Karpas-422 (cell line): ENCODE results near the gene ENOX1. TPM values are rescaled to one million over a fixed set of nuclear protein-coding genes. Genes with fewer than 3 reads are reported as not detected.

Experiments used
- DNase-seq: peaks from one replicate; pipeline ENCODE4 v3.0.0-alpha.2; 2015
- H2AFZ ChIP-seq: fragments of 200-600 bp; sonication (generic); 2 replicates; pipeline ENCODE4 v1.6.1; 2014; ENCODE audit warnings: antibody characterized with exemption, low read length, mixed read lengths
- H3K27ac ChIP-seq: fragments of 200-600 bp; sonication (generic); 2 replicates; pipeline ENCODE4 v1.5.1; 2014; ENCODE audit warnings: mild to moderate bottlenecking, low read length, moderate library complexity
- H3K27me3 ChIP-seq: fragments of 200-600 bp; sonication (generic); 2 replicates; pipeline ENCODE4 v1.6.1; 2014; ENCODE audit warnings: low read length, mixed read lengths
- H3K36me3 ChIP-seq: fragments of 200-600 bp; sonication (generic); 2 replicates; pipeline ENCODE4 v1.6.1; 2014; ENCODE audit warnings: low read length, mixed read lengths; ENCODE audit not compliant: insufficient read depth
- H3K4me1 ChIP-seq: fragments of 200-600 bp; sonication (generic); 2 replicates; pipeline ENCODE4 v1.6.1; 2014; ENCODE audit warnings: mild to moderate bottlenecking, low read length, mixed read lengths
- H3K4me2 ChIP-seq: fragments of 200-600 bp; sonication (generic); 2 replicates; pipeline ENCODE4 v1.6.1; 2014; ENCODE audit warnings: low read length, low read depth, mild to moderate bottlenecking; ENCODE audit not compliant: poor library complexity, severe bottlenecking
- H3K4me3 ChIP-seq: fragments of 200-600 bp; sonication (generic); 2 replicates; pipeline ENCODE4 v1.5.1; 2014; ENCODE audit warnings: mild to moderate bottlenecking, antibody characterized with exemption, low read length, mixed read lengths
- H3K79me2 ChIP-seq: fragments of 200-600 bp; sonication (generic); 2 replicates; pipeline ENCODE4 v1.6.1; 2014; ENCODE audit warnings: mild to moderate bottlenecking, low read length, mixed read lengths
- H3K9ac ChIP-seq: fragments of 200-600 bp; sonication (generic); 2 replicates; pipeline ENCODE4 v1.6.0; 2014; ENCODE audit warnings: low read length
- H3K9me2 ChIP-seq: fragments of 200-600 bp; sonication (generic), shearing (Covaris generic); replicated peaks from 2 replicates; pipeline ENCODE4 v1.6.0; 2014; ENCODE audit warnings: mild to moderate bottlenecking, low read length, moderate library complexity; ENCODE audit not compliant: insufficient read depth
- H3K9me3 ChIP-seq: fragments of 300-700, 200-600 bp; sonication (generic); 2 replicates; pipeline ENCODE4 v1.6.1; 2014; ENCODE audit warnings: low read length, mixed read lengths
- H4K20me1 ChIP-seq: fragments of 200-600 bp; sonication (generic); 2 replicates; pipeline ENCODE4 v1.6.1; 2014; ENCODE audit warnings: mild to moderate bottlenecking, antibody characterized with exemption, low read length, low read depth; ENCODE audit not compliant: insufficient read depth
- total RNA-seq: library from RNA; depleted of rRNA; stranded (reverse); fragments of >200 nt; shearing (Covaris generic); gene quantifications from 2 replicates; pipeline ENCODE4 v1.2.3, GENCODE V29; 2014; ENCODE audit warnings: low replicate concordance

Gene ENOX1
- total RNA-seq, 1 experiment from 2014 or later: not detected

GRCh38 chr13:43808676-43809075, 21.9 kb upstream of the ENOX1 start:
- Histone ChIP-seq H3K27me3 (no peaks in the 10 kb centered on the region), H3K9me2 (no peaks in the 10 kb centered on the region), H3K4me2 (no peak overlapping the region), H3K79me2 (no peaks in the 10 kb centered on the region), H3K4me1 (no peaks in the 10 kb centered on the region), H4K20me1 (no peaks in the 10 kb centered on the region), H3K36me3 (no peaks in the 10 kb centered on the region), H2AFZ (no peak overlapping the region), H3K9me3 (no peaks in the 10 kb centered on the region), H3K4me3 (no peak overlapping the region), H3K9ac (no peak overlapping the region), H3K27ac (no peak overlapping the region)
- no peak for DNase-seq

GRCh38 chr13:43805681-43806128, 18.9 kb upstream of the ENOX1 start:
- no peak overlapping the region for H3K9ac ChIP-seq
- no peak overlapping the region for H2AFZ ChIP-seq
- no peak for DNase-seq

GRCh38 chr13:43805071-43805468, 18.3 kb upstream of the ENOX1 start:
- Histone ChIP-seq H3K9me3 (no peaks in the 10 kb centered on the region), H3K79me2 (no peaks in the 10 kb centered on the region), H4K20me1 (no peaks in the 10 kb centered on the region), H2AFZ (no peak overlapping the region), H3K36me3 (no peaks in the 10 kb centered on the region), H3K27me3 (no peaks in the 10 kb centered on the region), H3K9ac (no peak overlapping the region), H3K4me3 (no peak overlapping the region), H3K4me2 (no peak overlapping the region), H3K4me1 (no peaks in the 10 kb centered on the region), H3K9me2 (no peaks in the 10 kb centered on the region), H3K27ac (no peak overlapping the region)
- DNase-seq: no peak

More at GRCh38 chr13:43805681-43806128, 18.9 kb upstream of the ENOX1 start:
- no peaks in the 10 kb centered on the region for H3K27me3 ChIP-seq
- H3K4me2 ChIP-seq: no peak overlapping the region
- H3K4me3 ChIP-seq: no peak overlapping the region
- no peaks in the 10 kb centered on the region for H3K79me2 ChIP-seq
- H3K36me3 ChIP-seq: no peaks in the 10 kb centered on the region
- no peaks in the 10 kb centered on the region for H3K9me2 ChIP-seq
- H4K20me1 ChIP-seq: no peaks in the 10 kb centered on the region
- H3K27ac ChIP-seq: no peak overlapping the region
- H3K9me3 ChIP-seq: no peaks in the 10 kb centered on the region
- H3K4me1 ChIP-seq: no peaks in the 10 kb centered on the region

- Histone ChIP-seq H3K36me3 (no peaks in the 10 kb centered on the region), H3K4me2 (no peak overlapping the region), H3K27me3 (no peaks in the 10 kb centered on the region), H3K9me2 (no peaks in the 10 kb centered on the region), H3K9ac (no peak overlapping the region), H2AFZ (no peak overlapping the region), H3K4me1 (no peaks in the 10 kb centered on the region), H3K9me3 (no peaks in the 10 kb centered on the region), H3K27ac (no peak overlapping the region), H3K4me3 (no peak overlapping the region), H4K20me1 (no peaks in the 10 kb centered on the region), H3K79me2 (no peaks in the 10 kb centered on the region)
- peak; percentile 83 for DNase-seq
These were observed 17.8 kb upstream of the ENOX1 start for GRCh38 chr13:43804461-43805070.

- no peaks in the 10 kb centered on the region for H3K4me1 ChIP-seq
- DNase-seq: no peak
- no peaks in the 10 kb centered on the region for H3K9me2 ChIP-seq
- H3K4me2 ChIP-seq: no peak overlapping the region
- H3K27ac ChIP-seq: no peak overlapping the region
- no peak overlapping the region for H3K9ac ChIP-seq
- no peaks in the 10 kb centered on the region for H3K36me3 ChIP-seq
- H3K9me3 ChIP-seq: no peaks in the 10 kb centered on the region
- H3K79me2 ChIP-seq: no peaks in the 10 kb centered on the region
- no peak overlapping the region for H2AFZ ChIP-seq
- H3K27me3 ChIP-seq: no peaks in the 10 kb centered on the region
- H4K20me1 ChIP-seq: no peaks in the 10 kb centered on the region
- no peak overlapping the region for H3K4me3 ChIP-seq
These were observed 15.7 kb upstream of the ENOX1 start for GRCh38 chr13:43802511-43802910.

GRCh38 chr13:43800828-43801227, 14.1 kb upstream of the ENOX1 start:
- Histone ChIP-seq H3K27me3 (no peaks in the 10 kb centered on the region), H3K9me3 (no peaks in the 10 kb centered on the region), H3K4me3 (no peak overlapping the region), H3K4me2 (no peak overlapping the region), H2AFZ (no peak overlapping the region), H3K27ac (no peak overlapping the region), H3K79me2 (no peaks in the 10 kb centered on the region), H4K20me1 (no peaks in the 10 kb centered on the region), H3K9me2 (no peaks in the 10 kb centered on the region), H3K36me3 (no peaks in the 10 kb centered on the region), H3K9ac (no peak overlapping the region), H3K4me1 (no peaks in the 10 kb centered on the region)
- no peak for DNase-seq

- Histone ChIP-seq H3K4me1 (no peaks in the 10 kb centered on the region), H4K20me1 (no peaks in the 10 kb centered on the region), H3K27ac (no peak overlapping the region), H3K4me3 (no peak overlapping the region), H3K9ac (no peak overlapping the region), H3K36me3 (no peaks in the 10 kb centered on the region), H2AFZ (no peak overlapping the region), H3K27me3 (no peaks in the 10 kb centered on the region), H3K79me2 (no peaks in the 10 kb centered on the region), H3K4me2 (no peak overlapping the region), H3K9me3 (no peaks in the 10 kb centered on the region), H3K9me2 (no peaks in the 10 kb centered on the region)
- no peak for DNase-seq
These were observed 12.4 kb upstream of the ENOX1 start for GRCh38 chr13:43799191-43799590.

- H3K4me3 ChIP-seq: no peak overlapping the region
- H3K27me3 ChIP-seq: no peaks in the 10 kb centered on the region
- no peaks in the 10 kb centered on the region for H3K9me2 ChIP-seq
- H3K9ac ChIP-seq: no peak overlapping the region
- no peaks in the 10 kb centered on the region for H3K79me2 ChIP-seq
- no peak overlapping the region for H3K4me2 ChIP-seq
- no peaks in the 10 kb centered on the region for H3K9me3 ChIP-seq
- no peaks in the 10 kb centered on the region for H3K4me1 ChIP-seq
- H2AFZ ChIP-seq: no peak overlapping the region
- H4K20me1 ChIP-seq: no peaks in the 10 kb centered on the region
- H3K36me3 ChIP-seq: no peaks in the 10 kb centered on the region
- no peak for DNase-seq
- no peak overlapping the region for H3K27ac ChIP-seq
These were observed 11.1 kb upstream of the ENOX1 start for GRCh38 chr13:43797869-43798268.
